Endothelial cell of umbilical vein (primary cell): ENCODE measurements around the gene OSBPL8. TPM values are rescaled to one million over a fixed set of nuclear protein-coding genes. Genes with fewer than 3 reads are reported as not detected.

Source experiments
- BruUV-seq: library from RNA; stranded (reverse); fragments of 400-500 nt; replicated peaks from 2 replicates; lab custom pipeline; 2021; lab: Mats Ljungman, UMichigan
- CTCF ChIA-PET: fragments of 300-600, 350-600 bp; sonication (Branson Sonifier 250); formaldehyde crosslinking; loops from one replicate; lab custom pipeline; 2021; ENCODE audit warnings: antibody characterized with exemption, inconsistent platforms; lab: Charles Lee
- POLR2A ChIA-PET: fragments of 300-600, 350-600 bp; sonication (Branson Sonifier 250); formaldehyde crosslinking; loops from one replicate; lab custom pipeline; 2021; ENCODE audit warnings: antibody characterized with exemption, inconsistent platforms; lab: Charles Lee
- DNase-seq: peaks from one replicate; pipeline ENCODE4 v3.0.0-alpha.2; 2011; ENCODE audit warnings: low read depth, low spot score
- FAIRE-seq: peaks from 2 replicates; lab custom pipeline; 2011; peaks lifted over from hg19 to GRCh38; lab: Jason Lieb, UNC
- H2AFZ ChIP-seq: 2 replicates; pipeline ENCODE4 v1.6.0; 2012; ENCODE audit warnings: low read depth, low read length, control low read depth, inconsistent platforms
- H3K27ac ChIP-seq: 2 replicates; pipeline ENCODE4 v1.5.1; 2011; ENCODE audit warnings: low read depth, mild to moderate bottlenecking, control low read depth, low read length, moderate library complexity; ENCODE audit not compliant: insufficient read depth
- H3K27me3 ChIP-seq, 2 experiments: 2 replicates each; pipeline versions ENCODE4 v1.6.0 to v1.6.1; 2011; ENCODE audit warnings: low read length in 2 of 2, mixed read lengths in 1 of 2; ENCODE audit not compliant: control insufficient read depth in 2 of 2, insufficient read depth in 2 of 2
- H3K36me3 ChIP-seq, 2 experiments: 2 replicates in 1 of 2; 3 replicates in 1 of 2; pipeline ENCODE4 v1.5.1; 2011; ENCODE audit warnings: low read length in 2 of 2, mild to moderate bottlenecking in 1 of 2, moderate library complexity in 1 of 2; ENCODE audit not compliant: control insufficient read depth in 2 of 2, insufficient read depth in 2 of 2; ENCODE audit errors: extremely low read depth in 1 of 2
- H3K4me1 ChIP-seq: 3 replicates; pipeline ENCODE4 v1.5.1; 2011; ENCODE audit warnings: mild to moderate bottlenecking, low read length; ENCODE audit not compliant: control insufficient read depth, insufficient read depth; ENCODE audit errors: extremely low read depth
- H3K4me2 ChIP-seq: 2 replicates; pipeline ENCODE4 v1.6.1; 2011; ENCODE audit warnings: low read length, control low read depth, mixed read lengths; ENCODE audit not compliant: insufficient read depth
- H3K4me3 ChIP-seq, 3 experiments: fragments of 200-600 bp in 1 of 3; sonication (generic), shearing (Covaris generic) in 1 of 3; replicated peaks in 1 of 3; 2 replicates each; pipeline ENCODE4 v1.5.1; 2011 to 2016; ENCODE audit warnings: control low read depth in 3 of 3, low read length in 3 of 3, mild to moderate bottlenecking in 2 of 3, inconsistent platforms in 1 of 3, low read depth in 1 of 3, moderate library complexity in 1 of 3; ENCODE audit not compliant: insufficient read depth in 1 of 3
- H3K79me2 ChIP-seq: 2 replicates; pipeline ENCODE4 v1.6.0; 2012; ENCODE audit warnings: low read length, inconsistent platforms; ENCODE audit not compliant: control insufficient read depth, insufficient read depth
- H3K9ac ChIP-seq: replicated peaks from 2 replicates; pipeline ENCODE3; 2011; ENCODE audit warnings: low read length, control low read depth; ENCODE audit not compliant: insufficient read depth; ENCODE audit errors: extremely low read depth
- H3K9me1 ChIP-seq: replicated peaks from 3 replicates; pipeline ENCODE4 v1.6.0; 2011; ENCODE audit warnings: mild to moderate bottlenecking, low read length; ENCODE audit not compliant: control insufficient read depth, insufficient read depth; ENCODE audit errors: extremely low read depth
- H3K9me3 ChIP-seq: replicated peaks from 2 replicates; pipeline ENCODE4 v1.5.1; 2012; ENCODE audit warnings: low read length, inconsistent platforms; ENCODE audit not compliant: control insufficient read depth, insufficient read depth
- H4K20me1 ChIP-seq: replicated peaks from 2 replicates; pipeline ENCODE3; 2011; ENCODE audit warnings: mild to moderate bottlenecking, low read length; ENCODE audit not compliant: control insufficient read depth, insufficient read depth; ENCODE audit errors: extremely low read depth
- EZH2 ChIP-seq: IDR thresholded peaks from 2 replicates; pipeline ENCODE4 v1.6.1; 2012; ENCODE audit warnings: borderline replicate concordance, low read depth, mild to moderate bottlenecking, moderate library complexity, low read length, inconsistent platforms; ENCODE audit not compliant: severe bottlenecking
- FOS ChIP-seq: IDR thresholded peaks from 2 replicates; pipeline ENCODE4 v1.6.1; 2011; ENCODE audit warnings: mild to moderate bottlenecking, low read length, moderate library complexity, borderline replicate concordance; ENCODE audit not compliant: insufficient read depth
- GATA2 ChIP-seq: IDR thresholded peaks from 2 replicates; pipeline ENCODE4 v1.7.0; 2011; ENCODE audit warnings: low read depth, mild to moderate bottlenecking, moderate library complexity, mixed read lengths, low read length; ENCODE audit not compliant: insufficient read length, insufficient read depth
- JUN ChIP-seq: IDR thresholded peaks from 2 replicates; pipeline ENCODE4 v1.6.1; 2011; ENCODE audit warnings: borderline replicate concordance, low read depth; ENCODE audit not compliant: insufficient read length, insufficient read depth
- MYC ChIP-seq: IDR thresholded peaks from one replicate; pipeline ENCODE4 v1.6.1; 2011; ENCODE audit warnings: mild to moderate bottlenecking, low read depth, low read length
- POLR2A ChIP-seq: IDR thresholded peaks from 2 replicates; pipeline ENCODE4 v1.6.1; 2012; ENCODE audit warnings: low read depth, mild to moderate bottlenecking, control low read depth, low read length
- POLR2AphosphoS5 ChIP-seq: IDR thresholded peaks from 2 replicates; pipeline ENCODE4 v1.6.1; 2012; ENCODE audit warnings: low read depth, mild to moderate bottlenecking, control low read depth, low read length, moderate library complexity; ENCODE audit not compliant: insufficient read depth
- dilution Hi-C: fragments of 300-500 bp; cut with MboI; formaldehyde crosslinking; loops from one replicate; pipeline ENCODE4 v1.15.0; 2019; ENCODE audit warnings: low sequenced_read_pairs; ENCODE audit not compliant: extremely low pct_ligation_motif_present
- intact Hi-C: fragments of 100-400 bp; cut with micrococcal nuclease; formaldehyde crosslinking; loops from one replicate; pipeline ENCODE4 v1.10.0; 2022
- polyA plus RNA-seq, 4 experiments: library from polyadenylated mRNA; depleted of rRNA in 3 of 4; stranded (reverse) in 3 of 4; unstranded in 1 of 4; fragments of >200 nt; gene quantifications; 2 replicates each; pipeline versions ENCODE4 v1.2.1 to v1.2.3, GENCODE V29; 2011 to 2012; ENCODE audit warnings: missing spikeins in 1 of 4
- total RNA-seq: library from RNA; stranded (reverse); gene quantifications from 2 replicates; pipeline ENCODE4 v1.2.3, GENCODE V29; 2021
- TF ChIP-seq, protein P1 (sequence below), 2 donors: IDR thresholded peaks; 1 replicate in 1 of 2; 2 replicates in 1 of 2; pipeline ENCODE4 v1.5.1; 2011; ENCODE audit warnings: low read length in 2 of 2, mild to moderate bottlenecking in 2 of 2, moderate library complexity in 2 of 2, control low read depth in 1 of 2, inconsistent platforms in 1 of 2, low read depth in 1 of 2; ENCODE audit not compliant: insufficient read depth in 1 of 2; ENCODE audit errors: extremely low read depth in 1 of 2
- TF ChIP-seq, protein P2 (sequence below): IDR thresholded peaks from 2 replicates; pipeline ENCODE4 v1.6.1; 2011; ENCODE audit not compliant: insufficient read depth, insufficient read length

Gene OSBPL8
- total and polyA plus RNA-seq, 2 donors (not counting 3 experiments of a cell fraction or from before 2014, with no cell fraction given) = 10.3 to 47.6 TPM

DNA sequence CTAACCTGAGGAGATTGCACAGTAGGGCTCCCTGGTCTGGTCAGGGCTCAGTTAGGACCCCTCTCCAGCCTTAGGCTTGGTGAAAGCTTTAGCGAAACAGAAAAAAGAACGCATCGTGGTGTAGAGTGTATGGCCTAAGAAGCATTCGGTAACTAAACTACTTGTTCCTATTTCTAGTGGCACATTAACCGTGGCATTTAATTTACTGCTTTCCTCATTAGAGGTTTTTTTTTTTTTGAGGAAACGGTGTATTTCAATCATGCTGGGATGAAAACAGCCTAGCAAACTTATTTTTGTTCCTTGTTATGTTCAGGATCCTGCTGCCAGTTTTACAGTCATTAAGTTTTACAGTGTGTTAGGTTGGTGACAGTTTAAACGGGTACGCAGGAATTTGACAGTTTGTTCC lies 518 bp upstream of the OSBPL8 start:
- Histone ChIP-seq H4K20me1 (no peaks in the 10 kb centered on the region), H2AFZ (peak overlapping the region; percentile 57), H3K4me2 (peak overlapping the region; percentile 58), H3K4me1 (peaks cover 27% of the 10 kb centered on the region), H3K9ac (peak overlapping the region; percentile 39), H3K36me3 (no peaks in the 10 kb centered on the region), H3K4me3 (peak overlapping the region in 2 of 3 experiments; percentile 34 to 83), H3K27ac (peak overlapping the region; percentile 51), H3K9me1 (no peaks in the 10 kb centered on the region), H3K79me2 (peaks cover 19% of the 10 kb centered on the region), H3K27me3 (no peaks in the 10 kb centered on the region), H3K9me3 (no peaks in the 10 kb centered on the region)
- intact Hi-C loops (loop anchor here (1.0 kb wide), 1 partner anchor 29 kb away; no protein-coding TSS in a partner anchor), dilution Hi-C loops (no loop called here)
- no peak for TF ChIP-seq GATA2
- TF ChIP-seq, protein P1, sequence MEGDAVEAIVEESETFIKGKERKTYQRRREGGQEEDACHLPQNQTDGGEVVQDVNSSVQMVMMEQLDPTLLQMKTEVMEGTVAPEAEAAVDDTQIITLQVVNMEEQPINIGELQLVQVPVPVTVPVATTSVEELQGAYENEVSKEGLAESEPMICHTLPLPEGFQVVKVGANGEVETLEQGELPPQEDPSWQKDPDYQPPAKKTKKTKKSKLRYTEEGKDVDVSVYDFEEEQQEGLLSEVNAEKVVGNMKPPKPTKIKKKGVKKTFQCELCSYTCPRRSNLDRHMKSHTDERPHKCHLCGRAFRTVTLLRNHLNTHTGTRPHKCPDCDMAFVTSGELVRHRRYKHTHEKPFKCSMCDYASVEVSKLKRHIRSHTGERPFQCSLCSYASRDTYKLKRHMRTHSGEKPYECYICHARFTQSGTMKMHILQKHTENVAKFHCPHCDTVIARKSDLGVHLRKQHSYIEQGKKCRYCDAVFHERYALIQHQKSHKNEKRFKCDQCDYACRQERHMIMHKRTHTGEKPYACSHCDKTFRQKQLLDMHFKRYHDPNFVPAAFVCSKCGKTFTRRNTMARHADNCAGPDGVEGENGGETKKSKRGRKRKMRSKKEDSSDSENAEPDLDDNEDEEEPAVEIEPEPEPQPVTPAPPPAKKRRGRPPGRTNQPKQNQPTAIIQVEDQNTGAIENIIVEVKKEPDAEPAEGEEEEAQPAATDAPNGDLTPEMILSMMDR (IDR thresholded peaks at IDR 0.05; ENCODE audit: extremely low read depth in 1 of 2, insufficient read depth in 1 of 2, low read depth in 1 of 2, low read length in 2 of 2) = no peak
- no peak for TF ChIP-seq JUN
- no peak for TF ChIP-seq POLR2A
- no peak for TF ChIP-seq EZH2
- TF ChIP-seq, protein P2, sequence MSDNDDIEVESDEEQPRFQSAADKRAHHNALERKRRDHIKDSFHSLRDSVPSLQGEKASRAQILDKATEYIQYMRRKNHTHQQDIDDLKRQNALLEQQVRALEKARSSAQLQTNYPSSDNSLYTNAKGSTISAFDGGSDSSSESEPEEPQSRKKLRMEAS = no peak
- no peak for TF ChIP-seq MYC
- no peak for TF ChIP-seq FOS
- TF ChIP-seq POLR2AphosphoS5 = no peak
- DNase-seq = no peak
- no TSS peak for BruUV-seq
- ChIA-PET POLR2A (no interaction called here), CTCF (interaction anchor here (1.0 to 3.7 kb wide), 3 partner anchors 10 to 104 kb away, joined by 3 to 25 read pairs (median 11); no protein-coding TSS in a partner anchor)
- FAIRE-seq = no peak
